Measurements from ENCODE around the gene ZNF280B. TPM values are rescaled to one million over a fixed set of nuclear protein-coding genes. Genes with fewer than 3 reads are reported as not detected.

ZNF280B gene
- total and polyA plus RNA-seq, 2 of the 13 experiments (the other 11 are each of a cell fraction or from before 2014, with no cell fraction given) = 3.7 to 3.9 TPM

DNA sequence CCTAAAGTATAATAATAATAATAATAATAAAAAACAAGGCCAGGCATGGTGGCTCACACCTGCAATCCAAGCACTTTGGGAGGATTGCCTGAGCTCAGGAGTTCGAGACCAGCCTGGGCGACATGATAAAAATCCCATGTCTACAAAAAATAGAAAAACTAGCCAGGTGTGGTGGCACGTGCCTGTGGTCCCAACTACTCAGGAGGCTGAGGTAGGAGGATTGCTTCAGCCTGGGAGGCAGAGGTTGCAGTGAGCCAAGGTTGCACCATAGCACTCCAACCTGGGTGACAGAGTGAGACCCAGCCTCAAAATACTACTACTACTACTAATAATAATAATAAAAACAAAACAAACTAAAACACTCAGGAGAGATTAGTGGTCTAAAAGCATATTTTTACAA, 27.1 kb upstream of the ZNF280B start:
- Histone ChIP-seq H4K20me1 (ENCODE audit: insufficient read depth, low read length) (no peaks in the 10 kb centered on the region), H3K27me3 (ENCODE audit: control insufficient read depth in 1 of 2, insufficient read depth in 2 of 2, low read length in 2 of 2) (0 out of 5 replicates have a peak, but pooled peaks cover 0 to 3% of the 10 kb centered on the region in 2 experiments), H2AFZ (ENCODE audit: low read length) (no peak overlapping the region), H3K4me3 (replicated peaks in 1 of 3; ENCODE audit: insufficient read depth in 1 of 3, low read depth in 2 of 3, low read length in 3 of 3) (no peak overlapping the region), H3K9me3 (ENCODE audit: low read length) (no peaks in the 10 kb centered on the region), H3K4me2 (ENCODE audit: low read depth, low read length) (no peak overlapping the region), H3K9ac (ENCODE audit: insufficient read depth, low read depth, low read length) (no peak overlapping the region), H3K36me3 (replicated peaks in 1 of 2; ENCODE audit: control insufficient read depth in 1 of 2, insufficient read depth in 2 of 2, low read length in 2 of 2) (no peaks in the 10 kb centered on the region), H3K4me1 (ENCODE audit: insufficient read depth, low read length) (no peaks in the 10 kb centered on the region), H3K27ac (ENCODE audit: extremely low read length, insufficient read depth, low read length) (no peak overlapping the region), H3K79me2 (ENCODE audit: insufficient read depth, low read length) (no peaks in the 10 kb centered on the region)
- WGBS (ENCODE audit: low lambda C conversion rate) = 3% methylated on average over 3 of the region's 3 CpGs
- intact Hi-C loops (cut with micrococcal nuclease; ENCODE audit: unreplicated experiment) = no loop called here
- no TSS peak for BruUV-seq (replicated peaks)
- ChIA-PET POLR2A (no interaction called here), CTCF (ENCODE audit: low intra/inter-chr PET ratio, low total read pairs) (no interaction called here)
- TF ChIP-seq ZNF720 (CRISPR knock-in tag; IDR thresholded peaks at IDR 0.05) (no peak), NFE2L2 (IDR thresholded peaks at IDR 0.05; ENCODE audit: low read length) (no peak), GATAD2A (CRISPR knock-in tag; IDR thresholded peaks at IDR 0.05) (no peak), MED13 (CRISPR knock-in tag; IDR thresholded peaks at IDR 0.05) (no peak), ZNF547 (CRISPR knock-in tag; IDR thresholded peaks at IDR 0.05) (no peak), ATF7-NPFF (CRISPR knock-in tag; IDR thresholded peaks at IDR 0.05; ENCODE audit: low read depth) (no peak), POLR2AphosphoS2 (IDR thresholded peaks at IDR 0.05; ENCODE audit: low read depth, low read length) (no peak), PCBP2 (optimal IDR thresholded peaks at IDR 0.05; ENCODE audit: low read depth, low read length, poor library complexity, severe bottlenecking) (no peak)
- TF ChIP-seq, protein P1, sequence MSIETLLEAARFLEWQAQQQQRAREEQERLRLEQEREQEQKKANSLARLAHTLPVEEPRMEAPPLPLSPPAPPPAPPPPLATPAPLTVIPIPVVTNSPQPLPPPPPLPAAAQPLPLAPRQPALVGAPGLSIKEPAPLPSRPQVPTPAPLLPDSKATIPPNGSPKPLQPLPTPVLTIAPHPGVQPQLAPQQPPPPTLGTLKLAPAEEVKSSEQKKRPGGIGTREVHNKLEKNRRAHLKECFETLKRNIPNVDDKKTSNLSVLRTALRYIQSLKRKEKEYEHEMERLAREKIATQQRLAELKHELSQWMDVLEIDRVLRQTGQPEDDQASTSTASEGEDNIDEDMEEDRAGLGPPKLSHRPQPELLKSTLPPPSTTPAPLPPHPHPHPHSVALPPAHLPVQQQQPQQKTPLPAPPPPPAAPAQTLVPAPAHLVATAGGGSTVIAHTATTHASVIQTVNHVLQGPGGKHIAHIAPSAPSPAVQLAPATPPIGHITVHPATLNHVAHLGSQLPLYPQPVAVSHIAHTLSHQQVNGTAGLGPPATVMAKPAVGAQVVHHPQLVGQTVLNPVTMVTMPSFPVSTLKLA (IDR thresholded peaks at IDR 0.05) = no peak
- DNase-seq (ENCODE audit: low spot score) (no peak), FAIRE-seq (no peak), ATAC-seq (no peak)
- in situ Hi-C loops (cut with HindIII; ENCODE audit: extremely low pct_ligation_motif_present, low pct_unique_long_range_greater_than_20kb) = no loop called here

Measured in HepG2 (cell line).